T-helper 2 cell treated with Interferon-gamma antibody and Interleukin-4, amounts not matched to agents 5 μg/mL and 100 μg/mL, for 36 hours (primary cell): ENCODE measurements around the gene MBD5.

Experiments
- DNase-seq: peaks from one replicate; pipeline ENCODE4 v3.0.0; 2021; ENCODE audit warnings: low spot score
- H3K27ac Mint-ChIP-seq: one replicate; pipeline ENCODE4 v1.8.0; 2021; ENCODE audit warnings: mild to moderate bottlenecking, mixed read lengths
- H3K27me3 Mint-ChIP-seq: one replicate; pipeline ENCODE4 v1.8.0; 2021; ENCODE audit warnings: low read depth, mixed read lengths
- H3K36me3 Mint-ChIP-seq: one replicate; pipeline ENCODE4 v1.8.0; 2021; ENCODE audit warnings: low read depth, mixed read lengths
- H3K4me1 Mint-ChIP-seq: one replicate; pipeline ENCODE4 v1.8.0; 2021; ENCODE audit warnings: low read depth, mixed read lengths
- H3K4me3 Mint-ChIP-seq: one replicate; pipeline ENCODE4 v1.8.0; 2022; ENCODE audit warnings: mild to moderate bottlenecking, moderate library complexity, mixed read lengths
- H3K9me3 Mint-ChIP-seq: one replicate; pipeline ENCODE4 v1.8.0; 2021; ENCODE audit warnings: mixed read lengths

Gene MBD5

GRCh38 chr2:148475626-148476025, 454.7 kb downstream of the MBD5 start:
- H3K36me3 Mint-ChIP-seq: no peaks in the 10 kb centered on the region
- peaks cover 12% of the 10 kb centered on the region for H3K27me3 Mint-ChIP-seq
- no peak for DNase-seq
- H3K4me3 Mint-ChIP-seq: no peak overlapping the region
- H3K27ac Mint-ChIP-seq: no peak overlapping the region
- H3K9me3 Mint-ChIP-seq: no peaks in the 10 kb centered on the region
- H3K4me1 Mint-ChIP-seq: no peaks in the 10 kb centered on the region

- Mint-ChIP-seq H3K9me3 (no peaks in the 10 kb centered on the region), H3K36me3 (no peaks in the 10 kb centered on the region), H3K4me1 (no peaks in the 10 kb centered on the region), H3K27ac (no peak overlapping the region), H3K4me3 (no peak overlapping the region), H3K27me3 (peaks cover 14% of the 10 kb centered on the region)
- no peak for DNase-seq
Measured at GRCh38 chr2:148479398-148479797, 458.5 kb downstream of the MBD5 start.

GRCh38 chr2:148483665-148484064, 462.8 kb downstream of the MBD5 start:
- no peak for DNase-seq
- Mint-ChIP-seq H3K27me3 (peaks cover 7% of the 10 kb centered on the region), H3K36me3 (no peaks in the 10 kb centered on the region), H3K9me3 (no peaks in the 10 kb centered on the region), H3K4me3 (no peak overlapping the region), H3K27ac (no peak overlapping the region), H3K4me1 (no peaks in the 10 kb centered on the region)

GRCh38 chr2:148484066-148484465, 463.2 kb downstream of the MBD5 start:
- no peaks in the 10 kb centered on the region for H3K9me3 Mint-ChIP-seq
- no peak overlapping the region for H3K4me3 Mint-ChIP-seq
- peaks cover 7% of the 10 kb centered on the region for H3K27me3 Mint-ChIP-seq
- no peak for DNase-seq
- no peaks in the 10 kb centered on the region for H3K36me3 Mint-ChIP-seq
- H3K27ac Mint-ChIP-seq: no peak overlapping the region
- H3K4me1 Mint-ChIP-seq: no peaks in the 10 kb centered on the region

GRCh38 chr2:148486655-148487054, 465.8 kb downstream of the MBD5 start:
- Mint-ChIP-seq H3K9me3 (no peaks in the 10 kb centered on the region), H3K27me3 (peaks cover 2% of the 10 kb centered on the region), H3K4me3 (no peak overlapping the region), H3K4me1 (no peaks in the 10 kb centered on the region), H3K27ac (no peak overlapping the region), H3K36me3 (no peaks in the 10 kb centered on the region)
- DNase-seq: no peak

GRCh38 chr2:148487439-148487838, 466.5 kb downstream of the MBD5 start:
- Mint-ChIP-seq H3K4me3 (no peak overlapping the region), H3K4me1 (no peaks in the 10 kb centered on the region), H3K27me3 (no peaks in the 10 kb centered on the region), H3K9me3 (no peaks in the 10 kb centered on the region), H3K27ac (no peak overlapping the region), H3K36me3 (no peaks in the 10 kb centered on the region)
- no peak for DNase-seq

- no peak for DNase-seq
- Mint-ChIP-seq H3K27ac (no peak overlapping the region), H3K4me1 (peaks cover 3% of the 10 kb centered on the region), H3K27me3 (no peaks in the 10 kb centered on the region), H3K4me3 (no peak overlapping the region), H3K9me3 (no peaks in the 10 kb centered on the region), H3K36me3 (peaks cover 2% of the 10 kb centered on the region)
Measured at GRCh38 chr2:148490840-148491439, 470.0 kb downstream of the MBD5 start.

- H3K36me3 Mint-ChIP-seq: peaks cover 2% of the 10 kb centered on the region
Measured at GRCh38 chr2:148493822-148494563, 473.1 kb downstream of the MBD5 start.

GRCh38 chr2:148495586-148495985, 474.7 kb downstream of the MBD5 start:
- Mint-ChIP-seq H3K4me1 (peaks cover 3% of the 10 kb centered on the region), H3K4me3 (no peak overlapping the region), H3K9me3 (no peaks in the 10 kb centered on the region), H3K27ac (no peak overlapping the region), H3K27me3 (no peaks in the 10 kb centered on the region), H3K36me3 (peaks cover 2% of the 10 kb centered on the region)
- no peak for DNase-seq

More at GRCh38 chr2:148493822-148494563, 473.1 kb downstream of the MBD5 start:
- Mint-ChIP-seq H3K9me3 (no peaks in the 10 kb centered on the region), H3K4me1 (peaks cover 3% of the 10 kb centered on the region), H3K27ac (no peak overlapping the region), H3K4me3 (no peak overlapping the region), H3K27me3 (no peaks in the 10 kb centered on the region)
- DNase-seq: no peak

GRCh38 chr2:148501545-148501944, 480.7 kb downstream of the MBD5 start:
- Mint-ChIP-seq H3K4me1 (no peaks in the 10 kb centered on the region), H3K36me3 (no peaks in the 10 kb centered on the region), H3K27me3 (no peaks in the 10 kb centered on the region), H3K4me3 (no peak overlapping the region), H3K27ac (no peak overlapping the region), H3K9me3 (no peaks in the 10 kb centered on the region)
- DNase-seq: no peak

GRCh38 chr2:148503516-148503915, 482.6 kb downstream of the MBD5 start:
- no peaks in the 10 kb centered on the region for H3K9me3 Mint-ChIP-seq
- H3K27ac Mint-ChIP-seq: no peak overlapping the region
- H3K36me3 Mint-ChIP-seq: no peaks in the 10 kb centered on the region
- no peak overlapping the region for H3K4me3 Mint-ChIP-seq
- H3K4me1 Mint-ChIP-seq: no peaks in the 10 kb centered on the region
- DNase-seq: no peak
- H3K27me3 Mint-ChIP-seq: no peaks in the 10 kb centered on the region

GRCh38 chr2:148507970-148508369, 487.1 kb downstream of the MBD5 start:
- H3K4me1 Mint-ChIP-seq: peaks cover 27% of the 10 kb centered on the region
- peaks cover 1% of the 10 kb centered on the region for H3K36me3 Mint-ChIP-seq
- H3K4me3 Mint-ChIP-seq: no peak overlapping the region
- no peak for DNase-seq
- no peaks in the 10 kb centered on the region for H3K27me3 Mint-ChIP-seq
- H3K9me3 Mint-ChIP-seq: no peaks in the 10 kb centered on the region
- H3K27ac Mint-ChIP-seq: no peak overlapping the region

- Mint-ChIP-seq H3K9me3 (no peaks in the 10 kb centered on the region), H3K27me3 (no peaks in the 10 kb centered on the region), H3K4me3 (peak overlapping the region; percentile 73), H3K27ac (peak overlapping the region; percentile 39), H3K36me3 (peaks cover 1% of the 10 kb centered on the region), H3K4me1 (peaks cover 27% of the 10 kb centered on the region)
- DNase-seq: no peak
Measured at GRCh38 chr2:148508878-148509287, 488.0 kb downstream of the MBD5 start.

GRCh38 chr2:148509288-148509902, 488.5 kb downstream of the MBD5 start:
- peaks cover 2% of the 10 kb centered on the region for H3K36me3 Mint-ChIP-seq
- peaks cover 30% of the 10 kb centered on the region for H3K4me1 Mint-ChIP-seq
- no peaks in the 10 kb centered on the region for H3K27me3 Mint-ChIP-seq
- H3K9me3 Mint-ChIP-seq: no peaks in the 10 kb centered on the region
- DNase-seq: peak; percentile 81
- H3K27ac Mint-ChIP-seq: peak overlapping the region; percentile 39
- peak overlapping the region; percentile 73 for H3K4me3 Mint-ChIP-seq
